GM21576 (cell line): ENCODE results near the gene GABRQ.
A peak's percentile ranks its signal among the peaks of the same experiment; 100 is the strongest.
"Not testable (repeated sequence)": the region's sequence is repeated elsewhere in the genome, so short reads cannot be mapped to it uniquely, and the experiment has no call there.

Experiments
- ATAC-seq: cut with Tn5 transposase; IDR thresholded peaks from one replicate; pipeline ENCODE4 v1.9.1; 2021; ENCODE audit warnings: mild to moderate bottlenecking, moderate library complexity; ENCODE audit not compliant: unreplicated experiment

Gene GABRQ

GRCh38 chrX:152656890-152657289, 19.2 kb downstream of the GABRQ start:
- ATAC-seq: no peak

- ATAC-seq: no peak
Measured at GRCh38 chrX:152658302-152658701, 20.6 kb downstream of the GABRQ start.

DNA sequence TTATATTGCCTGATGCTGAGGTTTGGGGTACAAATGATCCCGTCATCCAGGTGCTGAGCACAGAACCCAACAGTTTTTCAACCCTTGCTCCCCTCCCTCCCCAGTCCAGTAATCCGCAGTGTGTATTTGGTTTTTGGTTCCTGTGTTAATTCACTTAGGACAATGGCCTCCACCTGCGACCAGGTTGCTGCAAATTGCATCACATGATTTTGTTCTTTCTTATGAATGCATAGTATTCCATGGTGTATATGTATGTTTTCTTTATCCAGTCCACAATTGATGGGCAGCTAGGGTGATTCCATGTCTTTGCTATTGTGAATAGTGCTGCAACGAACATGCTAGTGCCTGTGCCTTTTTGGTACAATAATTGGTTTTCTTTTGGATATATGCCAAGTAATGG, 25.4 kb downstream of the GABRQ start:
- no peak for ATAC-seq

DNA sequence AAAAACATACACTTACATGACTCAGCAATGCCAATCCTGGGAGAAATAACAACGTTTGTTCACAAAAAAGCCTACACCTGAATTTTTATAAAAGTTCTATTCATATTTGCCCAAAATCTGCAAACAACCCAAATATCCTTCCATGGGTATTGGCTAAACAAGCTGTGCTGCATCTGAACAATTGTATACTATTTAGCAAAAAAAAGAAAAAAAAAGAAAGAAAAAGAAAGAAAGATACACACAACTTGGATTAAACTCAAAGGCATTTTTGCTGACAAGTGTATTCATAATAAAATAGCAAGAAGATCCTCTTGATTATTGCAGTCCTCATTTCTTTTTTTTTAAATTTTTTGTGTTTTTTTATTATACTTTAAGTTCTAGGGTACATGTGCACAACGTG, 36.4 kb downstream of the GABRQ start:
- ATAC-seq: no peak

- ATAC-seq: not testable (repeated sequence)
Measured at GRCh38 chrX:152674652-152675051, 37.0 kb downstream of the GABRQ start.

GRCh38 chrX:152681012-152681411, 43.3 kb downstream of the GABRQ start:
- peak; percentile 91 for ATAC-seq

DNA sequence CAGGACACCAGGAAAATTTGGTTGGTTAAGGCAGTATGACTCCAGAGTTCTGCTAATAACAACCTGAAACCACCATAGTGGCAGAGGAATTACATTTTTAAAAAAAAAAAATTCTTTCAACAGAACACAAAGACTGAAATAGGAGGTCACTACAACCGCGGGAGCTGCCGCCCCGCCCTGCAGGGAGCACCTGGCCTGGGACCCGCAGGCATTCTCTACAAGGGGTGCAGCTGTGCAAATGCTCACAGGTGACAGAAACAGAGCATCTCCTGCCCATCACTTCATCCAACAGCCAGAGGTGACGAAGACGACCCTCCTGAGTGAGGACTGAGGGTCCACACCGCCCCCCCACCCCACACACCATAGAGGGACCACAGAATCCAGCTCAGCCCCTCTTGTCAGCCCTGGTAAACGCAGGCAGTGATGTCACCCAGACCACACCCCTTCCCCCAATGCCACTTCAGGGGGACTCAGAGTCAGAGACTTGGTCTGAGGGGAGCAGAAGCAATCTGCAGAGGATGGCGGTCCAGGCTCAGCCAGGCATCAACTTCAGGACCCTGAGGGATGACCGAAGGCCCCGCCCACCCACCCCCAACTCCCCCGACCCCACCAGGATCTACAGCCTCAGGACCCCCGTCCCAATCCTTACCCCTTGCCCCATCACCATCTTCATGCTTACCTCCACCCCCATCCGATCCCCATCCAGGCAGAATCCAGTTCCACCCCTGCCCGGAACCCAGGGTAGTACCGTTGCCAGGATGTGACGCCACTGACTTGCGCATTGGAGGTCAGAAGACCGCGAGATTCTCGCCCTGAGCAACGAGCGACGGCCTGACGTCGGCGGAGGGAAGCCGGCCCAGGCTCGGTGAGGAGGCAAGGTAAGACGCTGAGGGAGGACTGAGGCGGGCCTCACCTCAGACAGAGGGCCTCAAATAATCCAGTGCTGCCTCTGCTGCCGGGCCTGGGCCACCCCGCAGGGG, 60.5 kb downstream of the GABRQ start, which contains the start of gene MAGEA3:
Gene MAGEA3 (plus strand): TSS at position 843 of the 980 bp plus-strand sequence. CDS start 2,039 bp downstream, outside the sequence.
- ATAC-seq: not testable (repeated sequence)

- not testable (repeated sequence) for ATAC-seq
Measured at GRCh38 chrX:152700390-152700789, 62.7 kb downstream of the GABRQ start.

DNA sequence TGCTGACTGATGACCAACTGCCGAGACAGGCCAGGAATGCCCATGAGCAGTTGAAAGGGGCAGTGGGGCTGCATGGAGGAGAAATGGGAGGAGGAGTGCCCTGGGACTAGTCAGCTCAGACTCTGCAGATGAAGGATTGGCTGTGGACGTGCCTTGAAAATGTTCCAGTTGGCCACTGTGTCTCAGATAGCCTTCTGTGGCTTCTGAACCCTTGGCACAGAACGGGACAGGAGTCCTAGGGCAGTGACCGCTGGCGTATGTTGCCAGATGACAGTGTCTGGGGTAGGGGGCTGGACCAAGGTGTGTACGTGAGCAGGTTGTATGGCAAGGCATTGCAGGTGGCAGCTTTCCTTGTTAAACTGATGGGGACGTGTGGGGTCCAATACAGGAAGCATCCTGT, 68.8 kb downstream of the GABRQ start:
- not testable (repeated sequence) for ATAC-seq
